ENCODE measurements around the gene SYNE1.
A peak's percentile ranks its signal among the peaks of the same experiment; 100 is the strongest.

Gene SYNE1

GRCh38 chr6:152221806-152222628 lies 415.1 kb downstream of the SYNE1 start:
- DNase-seq, result no peak

GRCh38 chr6:152220786-152221185 lies 416.4 kb downstream of the SYNE1 start:
- DNase-seq, result no peak

GRCh38 chr6:152218887-152219286 lies 418.3 kb downstream of the SYNE1 start:
- no peak for DNase-seq

GRCh38 chr6:152212437-152212836 lies 424.7 kb downstream of the SYNE1 start:
- no peak for DNase-seq

- DNase-seq, result no peak
Observed at GRCh38 chr6:152209211-152209610, 428.0 kb downstream of the SYNE1 start.

- DNase-seq, result no peak
Observed at GRCh38 chr6:152207915-152208714, 429.0 kb downstream of the SYNE1 start.

- no peak for DNase-seq
Observed at GRCh38 chr6:152206072-152206818, 430.9 kb downstream of the SYNE1 start.

- DNase-seq, result no peak
Observed at GRCh38 chr6:152204591-152204990, 432.6 kb downstream of the SYNE1 start.

GRCh38 chr6:152201120-152201519 lies 436.0 kb downstream of the SYNE1 start:
- DNase-seq, result no peak

GRCh38 chr6:152195896-152196295 lies 441.3 kb downstream of the SYNE1 start:
- no peak for DNase-seq

GRCh38 chr6:152189736-152190135 lies 447.4 kb downstream of the SYNE1 start:
- no peak for DNase-seq

- no peak for DNase-seq
Observed at GRCh38 chr6:152188011-152188410, 449.2 kb downstream of the SYNE1 start.

GRCh38 chr6:152186840-152187239 lies 450.3 kb downstream of the SYNE1 start:
- DNase-seq, result no peak

- DNase-seq, result peak; percentile 82
Observed at GRCh38 chr6:152184917-152185574, 452.1 kb downstream of the SYNE1 start.

- DNase-seq, result no peak
Observed at GRCh38 chr6:152184573-152184916, 452.6 kb downstream of the SYNE1 start.

- DNase-seq, result no peak
Observed at GRCh38 chr6:152180601-152181000, 456.6 kb downstream of the SYNE1 start.

GRCh38 chr6:152176268-152176667 lies 460.9 kb downstream of the SYNE1 start:
- no peak for DNase-seq

- DNase-seq, result no peak
Observed at GRCh38 chr6:152173957-152174356, 463.2 kb downstream of the SYNE1 start.

- DNase-seq, result no peak
Observed at GRCh38 chr6:152173321-152173720, 463.8 kb downstream of the SYNE1 start.

GRCh38 chr6:152170702-152171667 lies 466.2 kb downstream of the SYNE1 start:
- DNase-seq, result peak; percentile 96

- peak; percentile 20 for DNase-seq
Observed at GRCh38 chr6:152170313-152170701, 466.9 kb downstream of the SYNE1 start.

Data from activated CD4-positive, alpha-beta T cell treated with anti-CD3 and anti-CD28 coated beads, Interleukin-2, amount 50 U/mL, for 16 hours (primary cell).